Small intestine (tissue), 7 donors: ENCODE measurements around the gene CDKL4. TPM values are rescaled to one million over a fixed set of nuclear protein-coding genes. Genes with fewer than 3 reads are reported as not detected.

Experiments used
- DNase-seq, 2 donors: peaks; one replicate each; pipeline versions ENCODE4 v3.0.0 to v3.0.0-alpha.2; 2013
- FAIRE-seq: peaks from 2 replicates; lab custom pipeline; 2012; peaks lifted over from hg19 to GRCh38; lab: Jason Lieb, UNC
- H3K27ac ChIP-seq, 3 donors: one replicate each; pipeline ENCODE4 v1.5.1; 2013; ENCODE audit warnings: low read length in 2 of 3, mild to moderate bottlenecking in 2 of 3, control low read depth in 1 of 3, inconsistent platforms in 1 of 3, low read depth in 1 of 3, moderate library complexity in 1 of 3
- H3K27me3 ChIP-seq, 3 donors: one replicate each; pipeline ENCODE4 v1.6.1; 2013; ENCODE audit warnings: low read length in 3 of 3, inconsistent platforms in 1 of 3; ENCODE audit not compliant: control insufficient read depth in 3 of 3, insufficient read depth in 3 of 3
- H3K36me3 ChIP-seq, 3 donors: one replicate each; pipeline ENCODE4 v1.6.1; 2013; ENCODE audit warnings: low read length in 3 of 3, inconsistent platforms in 1 of 3, low read depth in 1 of 3, mild to moderate bottlenecking in 1 of 3, moderate library complexity in 1 of 3; ENCODE audit not compliant: control insufficient read depth in 3 of 3, insufficient read depth in 2 of 3
- H3K4me1 ChIP-seq, 3 donors: one replicate each; pipeline ENCODE4 v1.6.1; 2013; ENCODE audit warnings: low read length in 2 of 3, inconsistent platforms in 1 of 3, low read depth in 1 of 3, mild to moderate bottlenecking in 1 of 3, moderate library complexity in 1 of 3; ENCODE audit not compliant: control insufficient read depth in 3 of 3, insufficient read depth in 2 of 3
- H3K4me3 ChIP-seq, 3 donors: one replicate each; pipeline ENCODE4 v1.5.1; 2013; ENCODE audit warnings: low read length in 3 of 3, control low read depth in 1 of 3, inconsistent platforms in 1 of 3, low read depth in 1 of 3, mild to moderate bottlenecking in 1 of 3, moderate library complexity in 1 of 3
- H3K9me3 ChIP-seq, 2 donors: one replicate each; pipeline ENCODE4 v1.6.1; 2013; ENCODE audit warnings: low read depth in 1 of 2, low read length in 1 of 2; ENCODE audit not compliant: control insufficient read depth in 2 of 2, insufficient read depth in 1 of 2
- WGBS, 3 donors: extraction: QIAGEN DNeasy Blood & Tissue Kit; methylation state at CpG; one replicate each; pipeline ENCODE4 v1.1.7; 2013; 5-methylcytosine and 5-hydroxymethylcytosine counted together
- polyA plus RNA-seq, 4 donors: library from polyadenylated mRNA; stranded (reverse) in 3 of 4; unstranded in 1 of 4; fragments of 200-250 nt in 3 of 4; fragments of 120-200 nt in 1 of 4; gene quantifications; one replicate each; pipeline versions ENCODE4 v1.2.1 to v1.2.3, GENCODE V29; 2013
- donor health status: healthy with polysubstance abuse.
- donor health status: control.
- donor health status: control.
- donor health status: Bipolar disorder and iron deficiency.
- donor health status: healthy.

Gene CDKL4
- polyA plus RNA-seq, 4 donors: 0.09 TPM; not detected in 3

GRCh38 chr2:39152504-39152903, 91.3 kb downstream of the CDKL4 start:
- H3K4me1 ChIP-seq: no peaks in the 10 kb centered on the region
- no peak overlapping the region for H3K27ac ChIP-seq
- WGBS, 3 donors: 70 to 88% (median 85%) methylated on average over 2 of the region's 2 CpGs
- FAIRE-seq (no peak), DNase-seq (no peak)
- no peak overlapping the region for H3K4me3 ChIP-seq
- no peaks in the 10 kb centered on the region for H3K27me3 ChIP-seq
- no peaks in the 10 kb centered on the region for H3K36me3 ChIP-seq
- no peaks in the 10 kb centered on the region for H3K9me3 ChIP-seq

DNA sequence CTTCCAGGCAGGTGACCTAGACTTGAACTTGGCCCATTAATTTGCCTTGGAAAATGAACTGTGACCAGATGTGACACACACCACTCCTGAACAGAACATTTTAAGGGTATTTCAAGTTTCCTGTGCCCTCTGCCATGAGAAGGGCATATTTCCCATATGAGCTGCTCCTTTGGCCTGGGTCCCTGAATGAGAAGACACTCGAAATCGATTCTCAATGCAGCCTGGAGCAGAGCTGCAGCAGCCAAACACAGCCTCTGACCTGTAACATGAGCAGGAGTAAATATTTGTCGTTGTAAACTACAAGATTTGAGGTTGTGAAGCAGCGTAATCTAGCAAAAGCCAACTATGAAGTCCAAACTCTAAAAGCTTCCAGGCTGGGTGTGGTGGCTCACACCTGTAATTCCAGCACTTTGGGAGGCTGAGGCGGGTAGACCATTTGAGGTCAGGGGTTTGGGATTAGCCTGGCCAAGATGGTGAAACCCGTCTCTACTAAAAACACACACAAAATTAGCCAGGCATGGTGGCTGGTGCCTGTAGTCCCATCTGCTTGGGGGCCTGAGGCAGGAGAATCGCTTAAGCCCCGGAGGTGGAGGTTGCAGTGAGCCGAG, 92.8 kb downstream of the CDKL4 start:
- Histone ChIP-seq H3K4me3 (no peak overlapping the region), H3K27me3 (no peaks in the 10 kb centered on the region), H3K27ac (no peak overlapping the region), H3K36me3 (no peaks in the 10 kb centered on the region), H3K4me1 (no peaks in the 10 kb centered on the region), H3K9me3 (no peaks in the 10 kb centered on the region)
- DNase-seq (no peak), FAIRE-seq (no peak)
- WGBS, 3 donors: 74 to 78% (median 78%) methylated on average over 9 of the region's 9 CpGs

- Histone ChIP-seq H3K36me3 (no peaks in the 10 kb centered on the region), H3K9me3 (no peaks in the 10 kb centered on the region), H3K27ac (no peak overlapping the region), H3K4me1 (no peaks in the 10 kb centered on the region), H3K27me3 (no peaks in the 10 kb centered on the region), H3K4me3 (no peak overlapping the region)
- FAIRE-seq (no peak), DNase-seq (no peak)
- WGBS, 3 donors: 94 to 98% (median 96%) methylated on average over 6 of the region's 6 CpGs
Observed at GRCh38 chr2:39150102-39150562, 93.6 kb downstream of the CDKL4 start.

DNA sequence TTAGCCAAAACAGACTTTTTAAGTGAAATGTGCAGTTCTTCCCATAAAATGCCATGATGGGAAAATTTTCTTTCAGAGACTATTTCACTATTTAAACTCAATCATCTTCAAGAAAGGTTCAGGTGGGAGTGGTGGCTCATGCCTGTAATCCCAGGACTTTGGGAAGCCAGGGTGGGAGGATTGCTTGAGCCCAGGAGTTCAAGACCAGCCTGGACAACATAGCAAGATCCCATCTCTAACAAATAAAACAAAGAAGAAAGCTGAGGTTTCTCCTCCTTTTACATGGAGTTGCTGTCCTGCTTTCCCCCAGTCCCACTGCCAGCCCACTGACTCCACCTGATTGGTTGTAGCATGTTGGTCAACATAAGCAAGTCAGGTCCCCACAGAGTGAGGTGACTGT, 97.1 kb downstream of the CDKL4 start:
- FAIRE-seq: no peak
- Histone ChIP-seq H3K9me3 (no peaks in the 10 kb centered on the region), H3K4me1 (no peaks in the 10 kb centered on the region), H3K4me3 (no peak overlapping the region), H3K36me3 (no peaks in the 10 kb centered on the region), H3K27ac (no peak overlapping the region), H3K27me3 (no peaks in the 10 kb centered on the region)
- DNase-seq: no peak

DNA sequence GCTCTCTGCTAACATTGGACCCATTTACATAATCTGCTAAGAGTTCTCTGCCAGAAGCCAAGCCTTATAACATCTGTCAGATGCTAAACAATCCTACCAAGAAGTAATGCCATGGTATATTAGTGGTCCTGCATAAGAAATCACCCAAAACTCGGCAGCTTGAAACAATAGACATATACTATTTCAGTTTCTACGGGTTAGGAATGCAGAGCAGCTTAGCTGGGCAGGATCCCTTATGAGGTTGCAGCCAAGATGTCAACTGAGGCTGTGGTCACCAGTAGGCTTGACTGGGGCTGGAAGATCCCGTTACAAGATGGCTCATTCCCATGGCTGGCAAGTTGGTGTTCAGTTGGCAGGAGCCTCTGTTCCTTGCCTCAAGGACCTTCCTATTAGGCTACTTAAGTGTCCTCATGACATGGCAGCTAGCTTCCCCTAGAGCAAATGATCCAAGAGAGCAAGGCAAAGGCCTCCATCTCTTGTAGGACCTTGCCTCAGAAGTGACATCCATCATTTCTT, 97.8 kb downstream of the CDKL4 start:
- no peak for DNase-seq
- Histone ChIP-seq H3K27me3 (no peaks in the 10 kb centered on the region), H3K4me1 (no peaks in the 10 kb centered on the region), H3K36me3 (no peaks in the 10 kb centered on the region), H3K4me3 (no peak overlapping the region), H3K27ac (no peak overlapping the region), H3K9me3 (no peaks in the 10 kb centered on the region)
- 87 to 92% (median 90%) methylated on average over 3 of the region's 3 CpGs for WGBS, 3 donors
- no peak for FAIRE-seq

- no peaks in the 10 kb centered on the region for H3K27me3 ChIP-seq
- no peak overlapping the region for H3K4me3 ChIP-seq
- DNase-seq (no peak), FAIRE-seq (no peak)
- H3K9me3 ChIP-seq: no peaks in the 10 kb centered on the region
- H3K4me1 ChIP-seq: peaks cover 0 to 4% (median 0%) of the 10 kb centered on the region in 3 donors
- H3K36me3 ChIP-seq: no peaks in the 10 kb centered on the region
- H3K27ac ChIP-seq: no peak overlapping the region
- 97 to 98% (median 98%) methylated on average over 5 of the region's 5 CpGs for WGBS, 3 donors
Observed at GRCh38 chr2:39144416-39144815, 99.4 kb downstream of the CDKL4 start.

DNA sequence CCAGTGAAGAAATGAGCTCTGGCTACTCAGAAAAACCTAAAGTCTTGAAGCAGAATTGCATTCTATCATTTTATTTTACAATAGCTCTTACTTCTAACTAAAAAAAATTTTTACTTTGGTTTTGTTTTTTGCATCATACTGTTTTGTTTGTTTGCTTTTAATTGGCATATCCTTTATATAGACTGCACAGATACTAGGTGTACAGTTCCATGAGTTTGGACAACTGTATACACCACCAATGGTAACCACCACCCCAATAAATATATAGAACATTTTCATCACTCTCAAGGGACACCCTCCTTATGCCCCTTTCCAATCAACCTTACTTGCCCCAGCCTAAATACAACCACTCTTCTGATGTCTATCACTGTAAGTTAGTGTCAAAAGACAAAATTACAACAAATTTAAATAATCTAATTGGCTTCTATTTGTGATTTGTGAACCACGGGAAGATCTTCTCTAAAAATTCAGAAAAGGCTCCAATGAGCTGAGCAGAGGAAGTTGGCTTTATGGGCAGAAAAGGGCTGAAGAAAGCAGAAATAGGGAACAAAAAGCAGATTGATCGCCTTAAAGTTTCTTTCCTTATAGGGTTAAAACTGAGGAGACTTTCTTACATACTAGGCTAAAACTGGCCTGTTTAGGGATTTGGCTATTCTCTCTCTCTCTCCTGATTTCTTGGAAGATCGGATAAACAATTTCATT, 100.7 kb downstream of the CDKL4 start:
- FAIRE-seq (no peak), DNase-seq (no peak)
- Histone ChIP-seq H3K27ac (no peak overlapping the region), H3K4me1 (peaks cover 0 to 4% (median 0%) of the 10 kb centered on the region in 3 donors), H3K4me3 (no peak overlapping the region), H3K9me3 (no peaks in the 10 kb centered on the region), H3K27me3 (no peaks in the 10 kb centered on the region), H3K36me3 (no peaks in the 10 kb centered on the region)
- WGBS, 3 donors: 70 to 86% (median 83%) methylated on average over 3 of the region's 3 CpGs

GRCh38 chr2:39141334-39142271, 102.2 kb downstream of the CDKL4 start:
- peaks cover 0 to 4% (median 0%) of the 10 kb centered on the region in 3 donors for H3K4me1 ChIP-seq
- WGBS, 3 donors: 61 to 80% (median 72%) methylated on average over 8 of the region's 8 CpGs
- H3K4me3 ChIP-seq: no peak overlapping the region
- DNase-seq (no peak), FAIRE-seq (no peak)
- H3K36me3 ChIP-seq: no peaks in the 10 kb centered on the region
- no peak overlapping the region for H3K27ac ChIP-seq
- no peaks in the 10 kb centered on the region for H3K9me3 ChIP-seq
- H3K27me3 ChIP-seq: no peaks in the 10 kb centered on the region
